Measurements from ENCODE around the gene NAT14.

NAT14 gene

DNA sequence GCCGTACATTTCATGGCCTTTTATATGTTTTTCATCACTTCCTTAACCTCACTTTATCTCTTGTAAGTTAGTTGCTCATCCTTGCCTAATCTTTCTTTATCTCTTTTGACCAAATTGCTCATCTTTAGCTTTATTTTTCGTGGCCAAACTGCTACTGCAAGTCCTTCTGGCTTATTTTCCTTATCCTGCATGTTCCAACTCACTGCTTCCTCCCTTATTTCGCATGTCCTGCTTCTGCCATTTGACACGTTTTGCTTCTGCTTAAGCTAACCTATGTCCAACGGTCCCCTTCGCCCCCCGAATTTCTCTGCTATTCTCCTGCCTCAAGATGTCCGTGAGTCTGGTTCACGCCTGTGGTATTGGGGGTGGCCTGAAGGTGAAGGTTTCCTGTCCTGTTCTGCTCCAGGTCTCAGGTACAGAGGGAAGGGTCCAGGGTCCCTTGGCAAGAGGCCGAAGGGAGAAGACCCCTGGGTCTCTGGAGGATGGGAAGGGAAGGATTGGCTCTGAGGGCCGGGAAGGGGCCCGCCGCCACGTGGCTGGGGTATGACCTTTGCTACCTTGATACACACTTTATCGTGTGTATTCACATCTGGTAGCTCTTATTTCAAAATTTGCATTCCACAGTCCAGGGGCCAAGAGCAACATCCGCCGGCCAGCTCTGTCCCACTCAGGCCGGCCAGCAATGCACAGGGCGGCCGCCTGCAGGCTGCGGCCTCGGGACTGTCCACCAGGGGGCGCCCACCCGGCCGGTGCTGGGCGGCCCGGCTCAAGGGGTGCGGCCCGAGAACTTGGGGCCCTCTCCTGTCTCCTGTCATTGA, 17.5 kb upstream of the NAT14 start:
- DNase-seq, result peak; percentile 73

DNA sequence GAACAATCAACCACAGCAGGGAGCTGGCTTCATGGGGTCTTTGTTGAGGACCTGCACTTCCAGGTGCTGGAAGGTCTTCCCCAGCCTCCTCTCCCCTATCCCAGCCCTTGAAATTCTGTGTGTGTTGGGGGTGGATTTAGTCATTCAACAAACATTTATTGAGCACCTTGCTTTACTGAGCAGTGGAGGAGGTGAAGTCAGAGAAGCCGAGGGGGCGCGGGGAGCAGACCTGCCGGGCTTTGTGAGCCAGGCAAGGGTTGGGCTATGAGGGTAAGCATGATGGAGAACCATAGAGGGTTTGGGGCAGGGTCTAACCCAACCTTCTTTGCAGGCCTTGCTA, 17.0 kb upstream of the NAT14 start:
- no peak for DNase-seq

- no peak for DNase-seq
These were observed 13.7 kb upstream of the NAT14 start for GRCh38 chr19:55471266-55471665.

DNA sequence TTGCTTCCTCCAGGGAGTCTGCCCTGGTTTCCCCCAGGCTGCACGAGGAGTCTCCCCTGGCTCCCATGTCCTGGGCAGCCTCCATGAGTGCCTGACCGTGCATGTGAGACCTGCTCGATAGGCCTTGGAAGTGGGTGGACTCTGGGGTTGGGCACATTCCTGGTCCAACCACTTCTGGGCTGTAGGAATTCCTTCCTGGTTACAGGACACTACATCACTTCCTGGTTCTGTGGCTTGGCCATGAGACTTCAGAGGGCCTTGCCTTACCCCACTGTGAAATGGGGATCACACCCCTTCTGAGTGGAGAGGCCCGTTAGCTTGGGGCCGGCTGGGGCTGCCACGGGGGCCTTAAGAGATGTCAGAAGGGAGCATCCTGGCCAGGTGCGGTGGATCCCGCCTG, 12.5 kb upstream of the NAT14 start:
- no peak for DNase-seq

GRCh38 chr19:55473225-55474012, 11.6 kb upstream of the NAT14 start:
- no peak for DNase-seq

DNA sequence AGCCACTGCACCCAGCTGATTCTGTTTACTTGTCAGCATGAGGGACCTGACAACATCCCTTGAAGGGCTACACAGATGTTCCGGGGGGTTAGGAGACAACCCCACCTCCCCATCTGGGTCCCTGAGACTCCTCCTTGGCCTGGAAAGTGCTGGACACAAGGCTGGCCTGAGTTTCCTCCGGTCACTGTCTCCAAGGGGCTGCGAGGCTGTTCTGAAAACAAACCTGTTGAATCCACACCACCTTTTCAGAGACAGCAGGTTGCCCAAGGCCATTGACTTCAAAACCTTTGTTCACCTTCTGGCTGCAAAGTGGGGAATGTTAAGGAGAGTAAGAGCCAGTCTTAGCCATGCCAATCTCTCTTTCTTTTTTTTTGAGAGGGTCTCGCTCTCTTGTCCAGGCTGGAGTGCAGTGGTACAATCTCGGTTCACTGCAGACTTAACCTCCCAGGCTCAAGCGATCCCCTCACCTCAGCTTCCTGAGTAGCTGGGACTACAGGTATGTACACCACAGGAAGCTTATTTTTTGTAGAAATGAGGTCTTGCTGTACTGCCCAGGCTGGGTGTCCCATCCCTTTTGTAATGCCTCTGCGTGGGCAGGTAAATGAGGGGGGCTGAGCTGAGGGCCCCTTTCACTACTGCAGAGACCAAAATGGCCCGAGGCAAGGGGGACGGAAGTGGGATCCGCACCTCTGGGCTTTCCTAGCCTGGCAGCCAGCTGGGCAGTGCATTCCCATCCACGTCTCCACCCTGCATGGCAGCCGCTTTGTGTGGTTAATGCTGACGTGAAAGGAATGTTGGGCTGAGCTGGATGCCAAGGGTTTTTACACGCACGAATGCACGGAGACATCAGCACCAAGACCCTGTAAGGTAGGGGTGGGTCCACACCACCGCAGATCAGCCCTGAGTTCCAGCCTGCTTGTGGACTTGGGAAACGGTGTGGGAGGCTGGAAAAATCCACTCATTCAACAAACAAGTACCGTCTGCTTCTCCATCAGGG, 10.4 kb upstream of the NAT14 start:
- DNase-seq, result no peak

GRCh38 chr19:55476100-55476775, 8.8 kb upstream of the NAT14 start, which contains the start of gene ZNF628:
ZNF628 (plus strand) TSS chr19:55476617; CDS start chr19:55479911, 3,294 bp downstream.
- DNase-seq, result peak; percentile 98

DNA sequence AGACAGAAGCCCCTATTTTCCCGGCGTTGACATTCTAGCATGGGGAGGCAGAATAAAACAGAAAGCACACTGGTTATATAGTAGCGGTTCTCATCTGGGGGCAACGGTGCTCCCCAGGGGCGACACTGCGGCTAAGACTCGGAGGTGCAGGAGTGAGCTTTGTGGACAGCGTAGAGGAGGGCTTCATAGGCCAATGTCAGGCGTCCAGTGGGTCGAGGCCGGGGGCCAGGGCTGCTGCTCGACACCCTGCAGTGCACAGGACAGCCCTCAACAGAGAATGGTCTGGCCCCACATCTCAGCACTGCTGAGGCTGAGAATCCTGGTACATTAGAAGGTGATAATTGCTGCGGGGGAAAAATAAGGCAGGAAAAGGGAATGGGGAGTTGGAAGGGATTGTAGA, 7.1 kb upstream of the NAT14 start:
- no peak for DNase-seq

DNA sequence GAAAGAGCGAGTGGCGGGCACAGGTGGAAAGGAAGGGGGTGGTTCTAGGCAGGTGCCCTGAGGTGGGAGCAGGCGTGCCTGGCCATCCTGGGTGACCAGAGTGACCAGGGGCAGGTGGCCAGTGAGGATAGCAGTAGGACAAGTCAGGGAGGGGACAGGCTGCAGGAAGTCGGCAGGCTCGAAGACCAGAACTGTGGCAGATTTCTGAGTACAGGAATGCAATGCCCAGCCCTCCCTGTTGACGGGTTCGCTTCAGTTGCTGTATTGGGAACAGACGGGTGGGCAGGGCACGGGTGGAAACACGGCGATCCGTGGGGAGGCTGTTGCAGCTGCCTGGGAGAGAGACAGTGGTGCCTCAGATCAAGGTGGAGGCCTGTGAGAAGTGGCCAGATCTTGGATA, 6.6 kb upstream of the NAT14 start:
- no peak for DNase-seq

- DNase-seq, result no peak
These were observed 5.9 kb upstream of the NAT14 start for GRCh38 chr19:55479045-55479444.

DNA sequence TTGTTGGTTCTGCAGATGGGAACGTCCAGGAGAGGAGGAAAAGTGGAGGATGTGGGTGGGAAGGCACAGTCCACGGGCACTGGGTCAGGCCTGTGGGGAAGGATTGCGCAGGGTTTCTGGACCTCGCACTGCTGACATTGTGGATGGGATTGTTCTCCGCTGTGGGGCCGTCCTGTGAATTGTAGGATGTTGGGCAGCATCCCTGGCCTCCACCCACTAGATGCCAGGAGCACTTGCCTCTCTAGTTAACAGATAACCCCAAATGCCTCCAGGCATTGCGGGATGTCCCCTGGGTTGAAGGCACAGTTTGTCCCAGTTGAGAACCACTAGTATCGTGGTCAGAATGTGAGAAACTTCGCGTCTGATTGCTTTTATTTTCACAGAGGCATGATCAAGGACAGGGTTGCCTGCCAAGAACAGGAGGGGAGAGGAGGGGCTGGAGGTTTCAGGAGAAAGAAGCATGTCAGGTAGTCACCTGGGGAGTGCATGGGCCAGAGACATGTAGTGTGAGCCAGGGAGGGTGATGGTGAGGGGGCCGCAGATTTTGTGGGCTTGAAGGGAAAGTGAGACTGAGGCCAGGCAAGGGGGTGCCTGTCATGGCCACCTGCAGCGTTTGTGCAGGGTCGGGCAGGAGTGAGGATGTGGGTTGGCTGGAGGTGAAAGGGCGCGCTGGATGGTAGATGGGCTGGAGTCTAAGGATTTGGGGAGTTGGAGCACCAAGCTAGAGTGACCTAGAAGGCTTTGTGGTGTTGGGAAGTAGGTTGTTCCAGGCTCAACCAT, 5.3 kb upstream of the NAT14 start:
- DNase-seq, result no peak

- DNase-seq, result peak; percentile 44
These were observed 3.7 kb upstream of the NAT14 start for GRCh38 chr19:55481148-55481793.

GRCh38 chr19:55481794-55482155, 3.2 kb upstream of the NAT14 start:
- no peak for DNase-seq

DNA sequence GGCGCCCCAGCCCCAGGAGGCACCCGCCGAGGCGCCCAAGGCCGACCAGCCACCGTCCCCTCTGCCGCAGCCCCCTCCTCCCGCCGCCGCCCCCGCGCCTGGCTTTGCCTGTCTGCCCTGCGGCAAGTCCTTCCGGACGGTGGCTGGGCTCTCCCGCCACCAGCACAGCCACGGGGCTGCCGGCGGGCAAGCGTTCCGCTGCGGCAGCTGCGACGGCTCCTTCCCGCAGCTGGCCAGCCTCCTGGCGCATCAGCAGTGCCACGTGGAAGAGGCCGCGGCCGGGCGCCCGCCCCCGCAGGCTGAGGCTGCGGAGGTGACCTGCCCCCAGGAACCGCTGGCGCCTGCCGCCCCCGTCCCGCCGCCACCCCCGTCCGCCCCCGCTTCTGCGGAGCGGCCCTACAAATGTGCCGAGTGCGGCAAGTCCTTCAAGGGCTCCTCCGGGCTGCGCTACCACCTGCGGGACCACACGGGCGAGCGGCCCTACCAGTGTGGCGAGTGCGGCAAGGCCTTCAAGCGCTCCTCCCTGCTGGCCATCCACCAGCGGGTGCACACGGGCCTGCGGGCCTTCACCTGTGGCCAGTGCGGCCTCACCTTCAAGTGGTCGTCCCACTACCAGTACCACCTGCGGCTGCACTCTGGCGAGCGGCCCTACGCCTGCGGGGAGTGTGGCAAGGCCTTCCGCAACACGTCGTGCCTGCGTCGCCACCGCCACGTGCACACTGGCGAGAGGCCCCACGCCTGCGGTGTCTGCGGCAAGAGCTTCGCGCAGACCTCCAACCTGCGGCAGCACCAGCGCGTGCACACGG, 2.6 kb upstream of the NAT14 start:
- DNase-seq, result no peak

- DNase-seq, result no peak
These were observed 1.9 kb upstream of the NAT14 start for GRCh38 chr19:55482967-55483705.

- no peak for DNase-seq
These were observed 1.0 kb upstream of the NAT14 start for GRCh38 chr19:55483706-55484592.

DNA sequence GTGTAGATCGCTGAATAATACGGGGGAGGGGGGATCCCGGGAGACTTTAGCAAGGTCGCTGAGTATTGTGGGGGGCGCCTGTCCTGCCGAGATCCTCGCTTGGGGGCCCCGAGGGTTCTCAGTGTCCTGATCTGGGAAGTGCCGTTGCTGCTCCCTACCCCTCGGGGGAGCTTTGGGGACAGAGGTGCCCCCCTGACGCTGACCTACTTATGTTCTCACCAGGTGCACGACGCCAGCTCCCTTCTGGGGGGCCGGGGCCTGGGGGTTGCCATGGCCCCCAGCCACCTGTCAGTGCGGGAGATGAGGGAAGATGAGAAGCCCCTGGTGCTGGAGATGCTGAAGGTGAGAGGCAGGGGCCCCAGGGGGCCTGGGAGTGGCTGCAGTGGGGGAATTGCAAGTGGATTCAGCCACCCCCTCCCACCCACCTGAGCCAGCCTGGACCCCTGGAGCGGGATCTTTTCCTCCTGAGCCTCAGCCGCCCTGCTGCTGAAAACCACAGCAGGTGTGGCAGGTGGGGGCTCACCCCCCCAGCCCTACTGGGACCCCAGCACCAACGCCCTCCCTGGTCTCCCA, 537 bp downstream of the NAT14 start:
- DNase-seq, result peak; percentile 64

Data from right kidney (tissue), 1 donor.